Neural cell (in vitro differentiated cells): Measurements from ENCODE around the gene MARCHF4. TPM values are rescaled to one million over a fixed set of nuclear protein-coding genes. Genes with fewer than 3 reads are reported as not detected.

ENCODE experiments used
- H2AFZ ChIP-seq: fragments of 200-600, 300-800 bp; sonication (generic), shearing (Covaris generic); 2 replicates; pipeline ENCODE4 v1.6.0; 2014; ENCODE audit warnings: low read depth, mild to moderate bottlenecking, antibody characterized with exemption, low read length, moderate library complexity
- H3F3A ChIP-seq: fragments of 200-600 bp; shearing (Covaris generic); 2 replicates; pipeline ENCODE4 v1.6.1; 2016; ENCODE audit warnings: mild to moderate bottlenecking, moderate library complexity, mixed read lengths, antibody characterized with exemption, low read length; ENCODE audit not compliant: insufficient read depth, poor library complexity, severe bottlenecking
- H3K27ac ChIP-seq: fragments of 200-600, 300-800 bp; sonication (generic), shearing (Covaris generic); 2 replicates; pipeline ENCODE4 v1.5.1; 2014; ENCODE audit warnings: mild to moderate bottlenecking, low read length, moderate library complexity
- H3K27me3 ChIP-seq: fragments of 300-800, 200-600 bp; sonication (generic), shearing (Covaris generic); 2 replicates; pipeline ENCODE4 v1.6.0; 2014; ENCODE audit warnings: mild to moderate bottlenecking, low read depth, low read length, moderate library complexity; ENCODE audit not compliant: insufficient read depth
- H3K36me3 ChIP-seq: fragments of 300-800, 200-600 bp; sonication (generic), shearing (Covaris generic); 2 replicates; pipeline ENCODE4 v1.5.1; 2014; ENCODE audit warnings: mild to moderate bottlenecking, antibody characterized with exemption, low read length, moderate library complexity; ENCODE audit not compliant: insufficient read depth
- H3K4me2 ChIP-seq: fragments of 300-800, 200-600 bp; sonication (generic), shearing (Covaris generic); 2 replicates; pipeline ENCODE4 v1.6.0; 2014; ENCODE audit warnings: mild to moderate bottlenecking, low read length
- H3K4me3 ChIP-seq: fragments of 300-800, 200-600 bp; sonication (generic), shearing (Covaris generic); 2 replicates; pipeline ENCODE4 v1.5.1; 2014; ENCODE audit warnings: mild to moderate bottlenecking, low read length, moderate library complexity
- H3K79me2 ChIP-seq: fragments of 200-600 bp; shearing (Covaris generic); replicated peaks from 2 replicates; pipeline ENCODE4 v1.6.0; 2014; ENCODE audit warnings: mild to moderate bottlenecking, low read length, moderate library complexity; ENCODE audit not compliant: insufficient read depth
- H3K9ac ChIP-seq: fragments of 300-800, 200-600 bp; sonication (generic), shearing (Covaris generic); 2 replicates; pipeline ENCODE4 v1.6.1; 2016; ENCODE audit warnings: mild to moderate bottlenecking, low read length, mixed read lengths
- H3K9me2 ChIP-seq: fragments of 200-600 bp; shearing (Covaris generic); 2 replicates; pipeline ENCODE4 v1.6.1; 2016; ENCODE audit warnings: mild to moderate bottlenecking, low read length, mixed read lengths; ENCODE audit not compliant: insufficient read depth
- H3K9me3 ChIP-seq: fragments of 200-600, 300-800 bp; sonication (generic), shearing (Covaris generic); 2 replicates; pipeline ENCODE4 v1.6.1; 2016; ENCODE audit warnings: mild to moderate bottlenecking, mixed run types, low read length, moderate library complexity, mixed read lengths
- H4K20me1 ChIP-seq: fragments of 200-600 bp; shearing (Covaris generic); 2 replicates; pipeline ENCODE4 v1.6.1; 2016; ENCODE audit warnings: mild to moderate bottlenecking, mixed run types; ENCODE audit not compliant: insufficient read depth
- EP300 ChIP-seq: fragments of 450-650 bp; conservative IDR thresholded peaks from 2 replicates; pipeline ENCODE4 v1.6.1; 2014; ENCODE audit warnings: antibody characterized with exemption, mild to moderate bottlenecking, moderate library complexity; ENCODE audit not compliant: poor library complexity, severe bottlenecking
- EZH2 ChIP-seq: fragments of 200-600, 300-800 bp; shearing (Covaris generic), sonication (generic); IDR thresholded peaks from 2 replicates; pipeline ENCODE4 v1.6.1; 2014; ENCODE audit warnings: antibody characterized with exemption, low read length, borderline replicate concordance, mild to moderate bottlenecking; ENCODE audit not compliant: insufficient read depth, poor library complexity, severe bottlenecking
- MXI1 ChIP-seq: fragments of 450-650 bp; conservative IDR thresholded peaks from 2 replicates; pipeline ENCODE4 v1.6.1; 2014; ENCODE audit warnings: antibody characterized with exemption, mild to moderate bottlenecking; ENCODE audit not compliant: poor library complexity, severe bottlenecking
- POLR2AphosphoS5 ChIP-seq: IDR thresholded peaks from 2 replicates; pipeline ENCODE4 v1.6.1; 2012
- RAD21 ChIP-seq: fragments of 450-650 bp; conservative IDR thresholded peaks from 2 replicates; pipeline ENCODE4 v1.6.1; 2014; ENCODE audit warnings: antibody characterized with exemption, mild to moderate bottlenecking, moderate library complexity
- SMC3 ChIP-seq: fragments of 450-650 bp; conservative IDR thresholded peaks from 2 replicates; pipeline ENCODE4 v1.6.1; 2014; ENCODE audit warnings: antibody characterized with exemption, mild to moderate bottlenecking, moderate library complexity; ENCODE audit not compliant: poor library complexity
- TAF1 ChIP-seq: IDR thresholded peaks from 2 replicates; pipeline ENCODE4 v1.6.1; 2012; ENCODE audit warnings: low read depth
- polyA plus RNA-seq: library from polyadenylated mRNA; depleted of rRNA; stranded (reverse); fragments of >200 nt; gene quantifications from 2 replicates; pipeline ENCODE4 v1.2.3, GENCODE V29; 2014
- TF ChIP-seq, protein P1 (sequence below): fragments of 450-650 bp; IDR thresholded peaks from 2 replicates; pipeline ENCODE4 v1.5.1; 2014; ENCODE audit warnings: antibody characterized with exemption, mild to moderate bottlenecking, moderate library complexity; ENCODE audit not compliant: poor library complexity, severe bottlenecking
- TF ChIP-seq, protein P2 (sequence below): IDR thresholded peaks from 2 replicates; pipeline ENCODE4 v1.6.1; 2012; ENCODE audit warnings: borderline replicate concordance

The MARCHF4 gene
- polyA plus RNA-seq, 1 donor from 2014 or later, result 10.1 TPM

DNA sequence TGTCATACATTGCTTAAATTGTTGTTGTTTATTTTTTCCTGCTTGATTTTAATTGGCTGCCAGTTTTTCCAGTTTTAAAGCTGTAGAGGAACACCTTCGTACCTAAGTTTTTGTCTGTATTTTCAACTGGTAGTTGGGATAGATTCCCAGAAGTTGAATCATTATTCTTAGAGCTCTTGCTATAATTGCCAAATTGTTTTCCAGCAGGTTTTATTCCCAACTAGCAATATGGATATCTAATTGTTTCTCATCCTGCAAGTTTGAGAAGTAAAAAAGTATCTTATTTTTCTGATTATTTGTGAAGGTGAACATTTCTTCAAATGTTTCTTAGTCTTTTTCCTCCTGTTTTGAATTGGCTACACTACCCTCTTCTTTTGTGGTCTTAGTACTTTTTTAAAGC lies 46.7 kb upstream of the MARCHF4 start:
- peaks cover 16% of the 10 kb centered on the region for H3K36me3 ChIP-seq
- no peaks in the 10 kb centered on the region for H4K20me1 ChIP-seq
- no peaks in the 10 kb centered on the region for H3F3A ChIP-seq
- no peak overlapping the region for H2AFZ ChIP-seq
- no peak overlapping the region for H3K27ac ChIP-seq
- no peak overlapping the region for H3K4me2 ChIP-seq
- TF ChIP-seq, protein P1, sequence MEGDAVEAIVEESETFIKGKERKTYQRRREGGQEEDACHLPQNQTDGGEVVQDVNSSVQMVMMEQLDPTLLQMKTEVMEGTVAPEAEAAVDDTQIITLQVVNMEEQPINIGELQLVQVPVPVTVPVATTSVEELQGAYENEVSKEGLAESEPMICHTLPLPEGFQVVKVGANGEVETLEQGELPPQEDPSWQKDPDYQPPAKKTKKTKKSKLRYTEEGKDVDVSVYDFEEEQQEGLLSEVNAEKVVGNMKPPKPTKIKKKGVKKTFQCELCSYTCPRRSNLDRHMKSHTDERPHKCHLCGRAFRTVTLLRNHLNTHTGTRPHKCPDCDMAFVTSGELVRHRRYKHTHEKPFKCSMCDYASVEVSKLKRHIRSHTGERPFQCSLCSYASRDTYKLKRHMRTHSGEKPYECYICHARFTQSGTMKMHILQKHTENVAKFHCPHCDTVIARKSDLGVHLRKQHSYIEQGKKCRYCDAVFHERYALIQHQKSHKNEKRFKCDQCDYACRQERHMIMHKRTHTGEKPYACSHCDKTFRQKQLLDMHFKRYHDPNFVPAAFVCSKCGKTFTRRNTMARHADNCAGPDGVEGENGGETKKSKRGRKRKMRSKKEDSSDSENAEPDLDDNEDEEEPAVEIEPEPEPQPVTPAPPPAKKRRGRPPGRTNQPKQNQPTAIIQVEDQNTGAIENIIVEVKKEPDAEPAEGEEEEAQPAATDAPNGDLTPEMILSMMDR, result no peak
- TF ChIP-seq EP300, result no peak
- TF ChIP-seq SMC3, result no peak
- no peak for TF ChIP-seq TAF1
- TF ChIP-seq RAD21, result no peak
- no peak for TF ChIP-seq EZH2
- no peak for TF ChIP-seq POLR2AphosphoS5
- TF ChIP-seq, protein P2, sequence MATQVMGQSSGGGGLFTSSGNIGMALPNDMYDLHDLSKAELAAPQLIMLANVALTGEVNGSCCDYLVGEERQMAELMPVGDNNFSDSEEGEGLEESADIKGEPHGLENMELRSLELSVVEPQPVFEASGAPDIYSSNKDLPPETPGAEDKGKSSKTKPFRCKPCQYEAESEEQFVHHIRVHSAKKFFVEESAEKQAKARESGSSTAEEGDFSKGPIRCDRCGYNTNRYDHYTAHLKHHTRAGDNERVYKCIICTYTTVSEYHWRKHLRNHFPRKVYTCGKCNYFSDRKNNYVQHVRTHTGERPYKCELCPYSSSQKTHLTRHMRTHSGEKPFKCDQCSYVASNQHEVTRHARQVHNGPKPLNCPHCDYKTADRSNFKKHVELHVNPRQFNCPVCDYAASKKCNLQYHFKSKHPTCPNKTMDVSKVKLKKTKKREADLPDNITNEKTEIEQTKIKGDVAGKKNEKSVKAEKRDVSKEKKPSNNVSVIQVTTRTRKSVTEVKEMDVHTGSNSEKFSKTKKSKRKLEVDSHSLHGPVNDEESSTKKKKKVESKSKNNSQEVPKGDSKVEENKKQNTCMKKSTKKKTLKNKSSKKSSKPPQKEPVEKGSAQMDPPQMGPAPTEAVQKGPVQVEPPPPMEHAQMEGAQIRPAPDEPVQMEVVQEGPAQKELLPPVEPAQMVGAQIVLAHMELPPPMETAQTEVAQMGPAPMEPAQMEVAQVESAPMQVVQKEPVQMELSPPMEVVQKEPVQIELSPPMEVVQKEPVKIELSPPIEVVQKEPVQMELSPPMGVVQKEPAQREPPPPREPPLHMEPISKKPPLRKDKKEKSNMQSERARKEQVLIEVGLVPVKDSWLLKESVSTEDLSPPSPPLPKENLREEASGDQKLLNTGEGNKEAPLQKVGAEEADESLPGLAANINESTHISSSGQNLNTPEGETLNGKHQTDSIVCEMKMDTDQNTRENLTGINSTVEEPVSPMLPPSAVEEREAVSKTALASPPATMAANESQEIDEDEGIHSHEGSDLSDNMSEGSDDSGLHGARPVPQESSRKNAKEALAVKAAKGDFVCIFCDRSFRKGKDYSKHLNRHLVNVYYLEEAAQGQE, result no peak
- TF ChIP-seq MXI1, result no peak
- no peaks in the 10 kb centered on the region for H3K9me2 ChIP-seq
- H3K4me3 ChIP-seq, result no peak overlapping the region
- no peaks in the 10 kb centered on the region for H3K9me3 ChIP-seq
- no peaks in the 10 kb centered on the region for H3K27me3 ChIP-seq
- no peak overlapping the region for H3K9ac ChIP-seq
- no peaks in the 10 kb centered on the region for H3K79me2 ChIP-seq

DNA sequence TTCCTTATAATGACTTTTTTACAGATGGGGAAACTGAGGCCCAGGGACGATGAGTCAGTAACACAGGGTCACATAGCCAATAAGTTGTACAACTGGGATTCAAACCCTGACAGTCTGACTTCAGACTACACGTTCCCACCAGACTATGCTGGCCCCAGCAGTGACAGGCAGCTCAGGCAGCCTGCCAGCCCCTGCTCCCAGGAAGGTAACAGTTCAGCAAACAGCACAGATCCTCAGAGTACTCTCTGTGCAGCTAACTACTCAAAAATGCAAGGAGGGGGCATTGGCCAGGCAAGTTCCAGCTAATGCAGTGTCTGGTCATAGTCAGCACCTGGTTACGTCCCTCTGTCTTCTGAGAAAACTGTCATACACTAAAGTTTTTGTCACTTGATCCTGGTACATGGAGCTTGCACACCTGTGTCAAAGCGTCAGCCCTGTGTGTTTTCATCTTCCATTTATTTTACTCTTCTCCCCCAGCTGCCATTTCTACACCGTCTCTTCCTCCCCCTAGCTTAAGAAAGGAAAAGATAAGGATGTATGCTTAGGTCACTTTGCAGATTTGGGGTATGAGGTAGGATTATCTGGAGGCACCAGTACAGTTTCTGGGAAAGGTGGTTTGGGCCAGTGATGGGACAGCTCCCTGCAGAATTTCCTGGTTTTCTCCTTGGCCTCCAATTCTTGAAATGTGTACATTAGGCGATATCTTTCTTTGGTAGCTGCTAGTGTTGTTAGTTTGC lies 44.5 kb upstream of the MARCHF4 start:
- H3K36me3 ChIP-seq, result peaks cover 4% of the 10 kb centered on the region

More for the DNA sequence above, 44.5 kb upstream of the MARCHF4 start:
- H3K4me2 ChIP-seq, result no peak overlapping the region
- no peaks in the 10 kb centered on the region for H3K27me3 ChIP-seq
- no peaks in the 10 kb centered on the region for H3K9me2 ChIP-seq
- TF ChIP-seq, protein P2, result no peak
- TF ChIP-seq MXI1 (no peak), EP300 (no peak), SMC3 (no peak), RAD21 (no peak), POLR2AphosphoS5 (no peak), TAF1 (no peak), EZH2 (no peak)
- TF ChIP-seq, protein P1, result no peak
- H2AFZ ChIP-seq, result no peak overlapping the region
- H3K9ac ChIP-seq, result no peak overlapping the region
- H3K27ac ChIP-seq, result no peak overlapping the region
- H3K4me3 ChIP-seq, result no peak overlapping the region
- H3F3A ChIP-seq, result no peaks in the 10 kb centered on the region
- no peaks in the 10 kb centered on the region for H4K20me1 ChIP-seq
- H3K9me3 ChIP-seq, result no peaks in the 10 kb centered on the region
- H3K79me2 ChIP-seq, result peaks cover 3% of the 10 kb centered on the region
